GM19193 (cell line): Measurements from ENCODE around the gene FURIN.

Experiments
- POLR2A ChIP-seq: IDR thresholded peaks from 4 replicates; pipeline ENCODE4 v1.6.1; 2011; ENCODE audit not compliant: insufficient read depth, insufficient read length; ENCODE audit errors: extremely low read depth

The FURIN gene

DNA sequence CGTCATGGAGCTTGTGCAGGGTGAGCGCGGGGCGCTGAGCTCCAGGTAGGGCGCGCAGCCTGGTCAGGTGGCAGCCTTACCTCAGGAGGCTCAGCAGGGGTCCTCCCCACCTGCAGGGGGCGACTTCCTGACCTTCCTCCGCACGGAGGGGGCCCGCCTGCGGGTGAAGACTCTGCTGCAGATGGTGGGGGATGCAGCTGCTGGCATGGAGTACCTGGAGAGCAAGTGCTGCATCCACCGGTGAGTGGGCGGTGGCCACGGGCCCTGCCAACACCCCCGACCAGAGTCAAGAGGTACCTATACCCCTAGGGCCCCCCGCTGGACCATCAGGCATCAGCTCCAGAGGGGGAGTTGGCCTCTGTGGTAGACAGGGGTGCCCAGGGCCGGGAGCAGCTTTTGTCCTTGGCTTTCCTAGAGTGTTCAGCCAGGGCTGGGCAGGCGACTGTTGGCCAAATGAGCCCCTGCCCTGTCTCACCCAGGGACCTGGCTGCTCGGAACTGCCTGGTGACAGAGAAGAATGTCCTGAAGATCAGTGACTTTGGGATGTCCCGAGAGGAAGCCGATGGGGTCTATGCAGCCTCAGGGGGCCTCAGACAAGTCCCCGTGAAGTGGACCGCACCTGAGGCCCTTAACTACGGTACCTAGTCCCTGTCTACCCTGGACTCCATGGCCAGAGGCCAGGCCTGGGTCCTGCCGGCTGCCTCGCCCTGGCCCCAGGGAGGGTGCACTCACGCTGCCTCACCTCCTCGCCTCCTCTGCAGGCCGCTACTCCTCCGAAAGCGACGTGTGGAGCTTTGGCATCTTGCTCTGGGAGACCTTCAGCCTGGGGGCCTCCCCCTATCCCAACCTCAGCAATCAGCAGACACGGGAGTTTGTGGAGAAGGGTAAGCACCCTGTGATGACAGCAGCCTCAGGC is 25.0 kb downstream of the FURIN start:
- no peak for TF ChIP-seq POLR2A

DNA sequence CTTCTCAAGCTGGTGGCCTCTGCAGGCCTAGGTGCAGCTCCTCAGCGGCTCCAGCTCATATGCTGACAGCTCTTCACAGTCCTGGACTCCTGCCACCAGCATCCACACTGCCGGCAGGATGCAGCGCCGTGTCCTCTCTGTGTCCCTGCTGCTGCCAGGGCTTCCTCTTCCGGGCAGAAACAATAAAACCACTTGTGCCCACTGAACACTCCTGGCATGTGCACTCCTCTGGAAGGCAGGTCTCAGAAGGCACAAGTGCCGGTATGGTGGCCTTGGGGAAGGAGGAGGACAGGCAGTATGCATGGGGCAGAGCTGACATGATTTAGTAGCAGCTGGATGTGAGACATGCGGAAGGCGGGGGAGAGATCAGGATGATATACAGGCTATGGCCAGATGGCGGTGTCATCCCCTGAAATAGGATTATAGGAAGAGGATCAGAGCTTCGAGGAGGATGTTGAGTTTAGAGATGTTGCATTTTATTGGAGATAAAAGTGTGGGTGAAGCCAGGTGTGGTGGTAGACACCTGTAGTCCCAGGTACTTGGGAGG is 27.3 kb downstream of the FURIN start:
- no peak for TF ChIP-seq POLR2A

DNA sequence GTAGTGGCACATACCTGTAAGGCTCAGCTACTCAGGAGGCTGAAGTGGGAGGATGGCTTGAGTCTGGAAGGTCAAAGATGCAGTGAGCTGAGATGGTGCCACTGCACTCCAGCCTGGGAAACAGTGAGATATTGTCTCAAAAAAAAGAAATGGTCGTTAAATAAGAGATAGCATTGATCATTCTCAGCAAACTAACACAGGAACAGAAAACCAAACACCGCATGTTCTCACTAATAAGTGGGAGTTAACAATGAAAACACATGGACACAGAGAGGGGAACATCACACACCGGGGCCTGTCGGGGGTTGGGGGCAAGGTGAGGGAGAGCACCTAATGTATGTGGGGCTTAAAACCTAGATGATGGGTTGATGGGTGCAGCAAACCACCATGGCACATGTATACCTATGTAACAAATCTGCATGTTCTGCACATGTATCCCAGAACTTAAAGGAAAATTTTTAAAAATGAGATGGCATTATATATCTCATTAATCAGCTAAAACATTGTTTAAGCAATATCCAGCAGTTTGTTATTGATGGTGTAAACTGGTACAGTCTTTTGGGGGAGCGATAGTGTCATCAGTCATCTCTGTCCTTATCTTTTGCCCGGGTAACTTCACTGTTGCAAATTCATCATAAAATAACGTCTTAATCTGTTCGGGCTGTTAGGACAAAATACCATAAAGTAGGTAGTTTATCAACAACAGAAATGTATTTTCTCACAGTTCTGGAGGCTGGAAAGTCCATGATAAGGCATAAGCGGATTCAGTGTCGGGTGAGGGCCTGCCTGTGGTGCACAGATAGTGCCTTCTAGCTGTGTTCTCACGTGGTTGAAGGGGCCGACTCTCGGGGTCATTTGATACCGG is 33.0 kb downstream of the FURIN start:
- no peak for TF ChIP-seq POLR2A

DNA sequence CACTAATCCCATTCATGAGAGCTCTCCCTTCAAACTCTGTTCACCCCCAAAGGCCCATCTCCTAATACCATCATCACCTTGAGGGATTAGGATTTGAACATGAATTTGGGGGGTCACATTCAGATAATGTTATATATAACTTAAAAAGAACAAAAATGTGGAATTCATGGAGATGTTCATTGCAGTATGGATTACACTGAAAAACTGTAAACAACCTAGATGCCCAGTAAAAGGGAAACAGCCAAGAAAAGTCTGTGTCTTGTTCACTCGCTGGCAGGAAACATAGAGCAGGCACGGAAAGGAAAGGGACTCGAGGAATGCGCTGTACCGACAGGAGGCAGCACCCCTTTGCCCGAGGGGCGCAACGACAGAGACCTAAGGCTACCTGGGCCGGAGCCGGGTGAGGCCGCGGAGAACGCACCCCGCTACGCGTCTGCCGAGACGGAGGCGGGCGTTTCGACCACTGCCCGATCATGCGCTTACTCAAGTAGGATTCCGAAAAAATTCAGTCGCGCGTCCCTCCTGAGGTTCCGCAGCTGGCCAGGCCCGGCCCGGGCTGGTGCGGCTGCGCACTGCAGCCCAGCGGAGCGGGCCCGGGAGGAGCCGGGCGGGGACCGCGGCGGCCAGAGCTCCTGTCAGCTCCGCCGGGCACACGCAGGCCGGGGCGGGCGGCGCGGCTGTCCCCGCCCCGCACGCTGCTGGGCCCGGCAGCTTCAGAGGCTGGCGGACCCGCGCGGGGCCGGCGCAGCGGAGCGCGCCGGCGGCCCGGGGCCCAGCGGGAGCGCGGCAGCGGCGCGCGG is 33.9 kb downstream of the FURIN start:
- TF ChIP-seq POLR2A = peak; percentile 72

DNA sequence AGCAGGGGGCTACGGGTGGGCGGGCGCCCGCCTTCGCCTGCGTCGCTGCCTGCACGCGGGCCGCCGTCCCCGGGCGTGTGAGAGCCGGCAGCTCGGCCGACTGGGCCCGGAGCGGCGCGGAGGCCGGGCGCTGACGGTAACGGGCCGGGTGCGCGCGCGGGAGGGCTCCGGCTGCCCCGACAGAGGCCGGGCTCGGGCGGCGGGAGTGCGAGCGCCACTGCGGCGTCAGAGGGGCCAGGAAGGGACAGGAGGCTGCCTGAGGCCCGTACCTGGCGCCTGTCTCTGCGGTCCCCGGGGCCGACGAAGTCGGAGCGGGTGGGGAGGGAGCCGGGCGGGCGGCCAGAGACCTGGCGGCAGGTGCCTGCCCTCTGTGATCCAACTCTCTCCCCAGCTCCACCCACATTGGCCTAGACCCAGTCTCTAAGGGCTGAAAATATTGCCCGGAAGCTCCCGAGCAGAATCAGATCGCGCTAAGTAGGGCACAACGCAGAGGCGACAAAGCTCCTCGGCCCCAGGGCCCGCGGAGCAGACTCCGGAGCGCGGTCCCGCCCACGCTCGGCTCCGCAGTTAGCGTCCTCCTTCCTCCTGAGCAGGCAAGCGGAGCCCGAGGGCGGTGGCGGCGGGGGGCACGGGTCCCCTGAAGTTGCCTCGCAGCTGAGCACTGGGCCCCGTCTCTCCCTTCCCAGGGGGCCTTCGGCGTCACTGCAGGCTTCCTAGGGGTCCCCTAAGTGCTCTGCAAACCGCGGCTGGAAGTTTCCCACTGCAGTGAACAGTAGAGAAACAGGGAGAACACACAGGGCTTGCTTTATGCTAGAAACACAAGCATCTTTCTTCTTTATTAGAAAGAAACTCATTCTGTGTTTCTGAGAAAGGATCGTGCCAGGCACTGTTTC is 34.7 kb downstream of the FURIN start, which contains the start of gene MAN2A2:
TSS of gene MAN2A2 (plus strand) at position 463 of the 893 bp plus-strand sequence. CDS start 906 bp downstream, outside the sequence.
- peak; percentile 72 for TF ChIP-seq POLR2A

DNA sequence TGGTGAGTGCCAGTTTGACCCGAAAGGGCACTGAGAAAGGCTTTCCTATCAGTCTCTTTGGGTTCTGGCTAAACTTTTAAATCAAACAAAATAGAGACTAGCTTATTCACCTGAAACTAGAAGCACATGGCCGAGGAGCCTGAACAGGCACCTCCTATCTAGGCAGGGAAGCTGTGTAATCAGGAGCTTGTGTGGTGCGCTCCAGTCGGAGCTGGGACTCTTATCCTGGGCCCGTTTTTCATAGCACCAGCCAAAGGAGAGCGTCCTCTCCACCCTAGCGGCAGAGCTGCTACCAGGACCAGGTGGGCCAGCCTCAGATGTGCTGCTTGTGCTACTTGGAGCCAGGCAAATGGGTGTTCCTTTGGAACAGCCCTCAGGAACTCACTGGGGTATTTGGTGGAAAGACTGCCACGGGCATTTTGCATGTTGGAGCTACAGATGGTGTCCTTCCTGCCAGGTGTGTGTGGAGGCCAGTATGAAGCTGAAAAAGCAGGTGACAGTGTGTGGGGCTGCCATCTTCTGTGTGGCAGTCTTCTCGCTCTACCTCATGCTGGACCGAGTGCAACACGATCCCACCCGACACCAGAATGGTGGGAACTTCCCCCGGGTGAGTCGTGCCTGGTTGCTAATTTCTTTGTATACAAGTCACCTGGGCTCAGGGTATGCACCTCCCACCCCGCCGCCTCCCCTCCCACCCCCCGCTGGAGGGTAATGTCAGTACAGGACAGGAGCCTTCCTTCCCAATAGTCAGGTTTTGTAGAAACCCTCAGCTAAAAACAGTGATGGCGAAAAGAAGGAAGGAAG is 35.5 kb downstream of the FURIN start:
- no peak for TF ChIP-seq POLR2A

DNA sequence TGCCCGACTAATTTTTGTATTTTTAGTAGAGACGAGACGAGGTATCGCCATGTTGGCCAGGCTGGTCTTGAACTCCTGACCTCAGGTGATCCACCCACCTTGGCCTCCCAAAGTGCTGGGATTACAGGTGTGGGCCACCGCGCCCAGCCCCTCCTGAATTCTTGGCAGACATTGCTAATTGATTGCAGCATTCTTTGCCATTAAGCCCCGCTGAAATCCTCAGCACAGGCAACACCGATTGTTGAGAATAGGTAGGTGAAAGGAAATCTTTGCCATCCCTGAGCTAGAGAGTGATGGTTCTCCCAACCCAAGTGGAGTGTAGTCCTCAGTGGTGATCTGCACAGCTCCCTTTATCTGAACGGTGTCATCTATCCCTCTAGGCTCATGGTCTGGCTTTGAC is 36.4 kb downstream of the FURIN start:
- no peak for TF ChIP-seq POLR2A

DNA sequence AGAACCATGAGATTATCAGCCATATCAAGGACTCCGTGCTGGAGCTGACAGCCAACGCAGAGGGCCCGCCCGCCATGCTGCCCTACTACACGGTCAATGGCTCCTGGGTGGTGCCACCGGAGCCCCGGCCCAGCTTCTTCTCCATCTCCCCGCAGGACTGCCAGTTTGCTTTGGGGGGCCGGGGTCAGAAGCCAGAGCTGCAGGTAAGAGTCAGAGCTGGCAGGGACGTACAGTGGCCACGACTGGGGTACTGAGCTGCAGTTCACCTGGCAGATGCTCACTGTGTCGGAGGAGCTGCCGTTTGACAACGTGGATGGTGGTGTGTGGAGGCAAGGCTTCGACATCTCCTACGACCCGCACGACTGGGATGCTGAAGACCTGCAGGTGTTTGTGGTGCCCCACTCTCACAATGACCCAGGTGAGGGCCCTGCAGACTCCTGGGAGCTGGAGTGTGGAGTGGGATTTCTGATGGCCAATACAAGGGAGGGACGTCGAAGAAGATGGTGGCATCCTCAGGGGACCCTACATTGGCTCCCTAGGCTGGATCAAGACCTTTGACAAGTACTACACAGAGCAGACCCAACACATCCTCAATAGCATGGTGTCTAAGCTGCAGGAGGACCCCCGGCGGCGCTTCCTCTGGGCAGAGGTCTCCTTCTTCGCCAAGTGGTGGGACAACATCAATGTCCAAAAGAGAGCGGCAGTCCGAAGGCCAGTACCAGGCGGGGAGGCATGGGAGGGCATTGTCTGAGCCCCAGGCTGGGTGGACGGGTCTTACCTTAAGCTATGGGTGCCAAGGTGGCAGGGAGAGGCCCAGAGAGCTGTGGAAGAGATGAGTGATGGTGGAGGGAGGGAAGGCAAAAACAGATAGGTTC is 37.2 kb downstream of the FURIN start:
- no peak for TF ChIP-seq POLR2A

DNA sequence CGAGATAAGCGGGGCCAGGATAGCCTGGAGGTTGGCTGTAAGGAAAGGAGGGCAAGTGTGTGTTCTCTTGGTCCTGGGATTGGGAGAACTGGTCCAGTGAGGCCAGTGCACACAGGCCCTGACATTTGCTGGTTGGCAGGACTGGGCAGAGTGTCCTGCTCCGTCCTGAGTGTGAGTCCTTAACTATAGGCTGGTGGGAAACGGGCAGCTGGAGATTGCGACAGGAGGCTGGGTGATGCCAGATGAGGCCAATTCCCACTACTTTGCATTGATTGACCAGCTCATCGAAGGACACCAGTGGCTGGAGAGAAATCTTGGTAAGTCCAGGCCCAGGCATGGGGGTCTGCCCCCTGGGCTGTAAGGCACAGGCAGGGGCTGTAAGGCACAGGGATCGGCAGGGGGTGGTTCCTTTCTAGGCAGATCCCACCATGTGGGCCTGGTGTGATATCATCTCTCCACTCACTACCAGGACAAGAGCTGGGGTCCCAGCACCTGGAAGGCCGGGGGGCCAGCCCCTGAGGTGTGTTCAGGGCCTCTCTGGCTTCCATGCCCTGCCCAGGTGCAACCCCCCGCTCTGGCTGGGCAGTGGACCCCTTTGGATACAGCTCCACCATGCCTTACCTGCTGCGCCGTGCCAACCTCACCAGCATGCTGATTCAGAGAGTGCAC is 37.9 kb downstream of the FURIN start:
- TF ChIP-seq POLR2A = no peak

DNA sequence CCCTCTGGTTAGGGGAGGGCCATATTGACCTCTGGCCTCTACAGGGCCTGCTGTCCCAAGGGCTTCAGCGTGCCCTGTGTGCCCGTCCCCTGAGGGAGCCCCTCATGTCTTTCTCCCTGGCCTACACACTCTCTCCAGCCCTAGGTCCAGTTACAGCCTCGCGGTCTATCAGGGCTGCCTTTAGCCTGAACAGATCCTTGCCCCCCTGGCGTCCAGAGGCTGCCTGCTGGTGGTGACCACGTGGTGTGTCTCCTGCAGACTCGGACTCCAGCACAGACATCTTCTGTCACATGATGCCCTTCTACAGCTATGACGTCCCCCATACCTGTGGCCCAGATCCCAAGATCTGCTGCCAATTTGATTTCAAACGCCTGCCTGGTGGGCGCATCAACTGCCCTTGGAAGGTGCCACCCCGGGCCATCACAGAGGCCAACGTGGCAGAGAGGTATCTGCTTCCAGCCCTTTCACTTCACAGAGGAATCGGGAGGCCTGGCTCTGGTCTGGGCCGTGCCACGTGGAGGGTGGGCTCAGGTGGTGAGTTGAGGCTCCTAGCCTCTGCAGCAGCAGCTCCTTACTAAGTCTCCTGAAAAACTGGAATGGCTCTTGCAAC is 38.8 kb downstream of the FURIN start:
- TF ChIP-seq POLR2A = no peak
